ENCODE measurements around the gene TYMS.

GRCh38 chr18:621291-622043 lies 36.0 kb upstream of the TYMS start:
- TF ChIP-seq RARB (CRISPR knock-in tag; IDR thresholded peaks at IDR 0.05) (no peak), TSHZ2 (CRISPR knock-in tag; IDR thresholded peaks at IDR 0.05) (no peak), ARNTL (CRISPR knock-in tag; IDR thresholded peaks at IDR 0.05; ENCODE audit: borderline replicate concordance, low read depth) (no peak), PATZ1 (CRISPR knock-in tag; IDR thresholded peaks at IDR 0.05; ENCODE audit: borderline replicate concordance) (no peak), CREB5 (CRISPR knock-in tag; IDR thresholded peaks at IDR 0.05; ENCODE audit: low read depth) (no peak), BACH2 (CRISPR knock-in tag; IDR thresholded peaks at IDR 0.05; ENCODE audit: borderline replicate concordance) (no peak), ZNF70 (CRISPR knock-in tag; IDR thresholded peaks at IDR 0.05) (no peak), SNAI2 (CRISPR knock-in tag; IDR thresholded peaks at IDR 0.05) (no peak), ESRRG (CRISPR knock-in tag; IDR thresholded peaks at IDR 0.05) (no peak), CSRNP3 (CRISPR knock-in tag; IDR thresholded peaks at IDR 0.05) (no peak), TCF4 (CRISPR knock-in tag; IDR thresholded peaks at IDR 0.05; ENCODE audit: borderline replicate concordance) (no peak), TOX (CRISPR knock-in tag; IDR thresholded peaks at IDR 0.05; ENCODE audit: borderline replicate concordance) (no peak), ZFP30 (CRISPR knock-in tag; IDR thresholded peaks at IDR 0.05) (no peak), GLIS3 (CRISPR knock-in tag; IDR thresholded peaks at IDR 0.05) (no peak)
